GM10248 (cell line): ENCODE data around the gene MYT1.
A peak's percentile ranks its signal among the peaks of the same experiment; 100 is the strongest.
"Not testable (repeated sequence)": the region's sequence is repeated elsewhere in the genome, so short reads cannot be mapped to it uniquely, and the experiment has no call there.

Experiments
- CTCF ChIA-PET: fragments of 300-600 bp; sonication (Branson Sonifier 250); formaldehyde crosslinking; extraction: SDS; loops from one replicate; lab custom pipeline; 2021; ENCODE audit warnings: antibody characterized with exemption; lab: Yijun Ruan, JAX
- POLR2A ChIA-PET: fragments of 350-650 bp; sonication (Branson Sonifier 250); formaldehyde crosslinking; extraction: SDS; loops from one replicate; lab custom pipeline; 2020; ENCODE audit warnings: antibody characterized with exemption; lab: Yijun Ruan, JAX
- DNase-seq: peaks from one replicate; pipeline ENCODE4 v3.0.0; 2012; ENCODE audit errors: extremely low spot score
- TF ChIP-seq, protein P1 (sequence below): IDR thresholded peaks from 2 replicates; pipeline ENCODE4 v1.5.1; 2012; ENCODE audit warnings: mild to moderate bottlenecking, low read depth; ENCODE audit errors: extremely low read depth, missing control alignments, control extremely low read depth

The MYT1 gene

DNA sequence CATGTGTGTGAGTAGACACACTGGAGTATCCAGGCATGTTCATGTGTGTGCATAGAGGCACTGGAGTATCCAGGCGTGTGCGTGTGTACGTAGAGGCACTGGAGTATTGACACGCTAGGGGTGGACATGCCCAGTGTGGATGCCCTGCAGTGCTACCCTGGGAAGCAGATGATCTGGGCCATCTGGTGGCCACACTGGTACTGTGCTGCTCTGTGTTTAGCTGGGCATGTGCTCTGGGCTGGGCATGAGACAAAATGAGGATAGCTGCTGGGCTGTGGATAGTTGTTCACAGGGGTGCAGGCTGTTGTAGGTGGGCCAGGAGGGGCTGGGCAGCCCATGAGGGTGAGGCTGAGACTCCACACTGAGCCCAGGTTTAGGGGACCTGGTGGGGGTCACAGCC, 32.8 kb upstream of the MYT1 start:
- ChIA-PET CTCF (no interaction called here), POLR2A (no interaction called here)
- DNase-seq = no peak
- TF ChIP-seq, protein P1, sequence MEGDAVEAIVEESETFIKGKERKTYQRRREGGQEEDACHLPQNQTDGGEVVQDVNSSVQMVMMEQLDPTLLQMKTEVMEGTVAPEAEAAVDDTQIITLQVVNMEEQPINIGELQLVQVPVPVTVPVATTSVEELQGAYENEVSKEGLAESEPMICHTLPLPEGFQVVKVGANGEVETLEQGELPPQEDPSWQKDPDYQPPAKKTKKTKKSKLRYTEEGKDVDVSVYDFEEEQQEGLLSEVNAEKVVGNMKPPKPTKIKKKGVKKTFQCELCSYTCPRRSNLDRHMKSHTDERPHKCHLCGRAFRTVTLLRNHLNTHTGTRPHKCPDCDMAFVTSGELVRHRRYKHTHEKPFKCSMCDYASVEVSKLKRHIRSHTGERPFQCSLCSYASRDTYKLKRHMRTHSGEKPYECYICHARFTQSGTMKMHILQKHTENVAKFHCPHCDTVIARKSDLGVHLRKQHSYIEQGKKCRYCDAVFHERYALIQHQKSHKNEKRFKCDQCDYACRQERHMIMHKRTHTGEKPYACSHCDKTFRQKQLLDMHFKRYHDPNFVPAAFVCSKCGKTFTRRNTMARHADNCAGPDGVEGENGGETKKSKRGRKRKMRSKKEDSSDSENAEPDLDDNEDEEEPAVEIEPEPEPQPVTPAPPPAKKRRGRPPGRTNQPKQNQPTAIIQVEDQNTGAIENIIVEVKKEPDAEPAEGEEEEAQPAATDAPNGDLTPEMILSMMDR = peak; percentile 19

DNA sequence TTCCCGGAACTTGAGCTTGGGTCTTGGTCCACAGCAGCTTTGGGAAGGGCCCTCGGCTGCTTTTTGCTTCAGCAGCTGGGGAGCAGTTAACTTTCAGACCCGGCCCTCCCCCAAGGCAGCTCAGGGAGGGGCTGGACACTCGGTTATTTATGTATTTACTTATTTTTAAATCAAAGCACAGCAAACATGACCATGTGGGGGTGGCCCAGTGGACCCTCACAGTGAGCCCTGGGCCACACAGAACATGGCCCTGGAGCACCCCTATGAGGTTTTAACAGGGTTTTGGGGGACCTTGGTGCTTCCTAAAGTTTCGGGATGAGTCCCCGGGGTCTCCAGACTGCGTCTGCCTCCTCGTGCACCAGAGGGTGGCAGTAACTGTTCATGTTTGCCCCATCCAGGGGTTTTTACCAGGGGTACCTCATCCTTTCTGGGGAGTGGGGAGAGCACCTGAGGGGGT, 30.3 kb upstream of the MYT1 start:
- ChIA-PET CTCF (no interaction called here), POLR2A (no interaction called here)
- no peak for DNase-seq
- TF ChIP-seq, protein P1 = no peak

DNA sequence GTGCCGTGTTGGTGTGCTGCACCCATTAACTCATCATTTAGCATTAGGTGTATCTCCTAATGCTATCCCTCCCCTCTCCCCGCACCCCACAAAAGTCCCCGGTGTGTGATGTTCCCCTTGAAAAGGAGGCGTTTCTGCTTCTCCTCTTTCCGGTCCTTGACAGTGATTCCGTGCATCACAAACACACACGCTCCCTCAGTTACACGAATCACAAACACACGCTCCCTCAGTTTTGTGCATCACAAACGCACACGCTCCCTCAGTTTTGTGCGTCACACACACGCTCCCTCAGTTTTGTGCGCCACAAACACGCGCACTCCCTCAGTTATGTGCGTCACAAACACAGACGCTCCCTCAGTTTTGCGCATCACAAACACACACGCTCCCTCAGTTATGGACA, 29.5 kb upstream of the MYT1 start:
- DNase-seq, POLR2A ChIA-PET, CTCF ChIA-PET: not testable (repeated sequence)

DNA sequence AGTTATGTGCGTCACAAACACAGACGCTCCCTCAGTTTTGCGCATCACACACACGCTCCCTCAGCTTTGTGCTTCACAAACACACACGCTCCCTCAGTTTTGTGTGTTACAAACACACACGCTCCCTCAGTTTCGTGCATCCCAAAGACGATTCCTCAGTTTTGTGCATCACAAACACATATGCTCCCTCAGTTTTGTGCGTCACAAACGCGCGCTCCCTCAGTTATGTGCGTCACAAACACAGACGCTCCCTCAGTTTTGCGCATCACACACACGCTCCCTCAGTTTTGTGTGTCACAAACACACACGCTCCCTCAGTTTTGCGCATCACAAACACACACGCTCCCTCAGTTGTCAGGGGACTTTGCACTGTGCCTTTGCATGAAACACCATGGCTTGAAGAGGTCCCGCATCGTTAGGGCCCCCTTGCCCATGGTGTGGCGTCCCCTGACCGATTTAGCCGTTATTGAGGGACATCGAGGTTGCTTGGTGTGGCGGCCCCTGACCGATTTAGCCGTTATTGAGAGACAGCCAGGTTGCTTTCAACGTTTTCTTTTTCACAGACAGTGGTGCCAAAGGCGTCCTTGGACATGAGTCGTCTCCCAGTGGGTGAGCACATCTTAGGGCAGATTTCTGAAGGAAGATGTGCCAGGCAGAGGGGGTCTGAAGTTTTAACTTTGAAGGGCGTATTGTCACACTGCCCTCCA, 28.1 kb upstream of the MYT1 start:
- DNase-seq = no peak
- ChIA-PET POLR2A (no interaction called here), CTCF (no interaction called here)
- TF ChIP-seq, protein P1 = no peak

DNA sequence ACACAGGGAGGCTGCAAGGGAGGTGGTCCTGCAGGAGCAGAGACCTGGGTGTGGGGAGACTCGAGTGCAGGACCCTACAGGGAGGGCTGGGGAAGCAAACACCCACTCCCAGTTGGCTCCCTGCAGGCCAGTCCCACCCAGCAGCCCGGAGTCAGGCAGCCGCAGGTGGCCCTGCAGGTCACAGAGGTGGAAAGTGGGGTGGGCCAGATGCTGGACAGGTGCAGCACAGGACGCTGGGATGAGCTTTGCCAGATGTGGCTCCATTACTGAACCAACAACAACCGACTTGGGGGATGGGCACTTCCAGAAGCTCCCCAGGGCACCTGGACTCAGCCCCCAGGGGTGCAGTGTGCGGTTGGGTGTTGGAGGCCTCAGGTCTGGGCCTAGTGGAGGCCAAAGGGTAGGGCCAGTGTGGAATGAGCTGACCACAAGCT, 26.6 kb upstream of the MYT1 start:
- POLR2A ChIA-PET = interaction anchor here (0.6 kb wide), 1 partner anchor 1076 kb away, joined by 5 read pairs; no protein-coding TSS in a partner anchor
- DNase-seq = no peak
- TF ChIP-seq, protein P1 = no peak
- CTCF ChIA-PET = interaction anchor here (1.1 kb wide), 1 partner anchor 18 kb away, joined by 4 read pairs; no protein-coding TSS in a partner anchor

DNA sequence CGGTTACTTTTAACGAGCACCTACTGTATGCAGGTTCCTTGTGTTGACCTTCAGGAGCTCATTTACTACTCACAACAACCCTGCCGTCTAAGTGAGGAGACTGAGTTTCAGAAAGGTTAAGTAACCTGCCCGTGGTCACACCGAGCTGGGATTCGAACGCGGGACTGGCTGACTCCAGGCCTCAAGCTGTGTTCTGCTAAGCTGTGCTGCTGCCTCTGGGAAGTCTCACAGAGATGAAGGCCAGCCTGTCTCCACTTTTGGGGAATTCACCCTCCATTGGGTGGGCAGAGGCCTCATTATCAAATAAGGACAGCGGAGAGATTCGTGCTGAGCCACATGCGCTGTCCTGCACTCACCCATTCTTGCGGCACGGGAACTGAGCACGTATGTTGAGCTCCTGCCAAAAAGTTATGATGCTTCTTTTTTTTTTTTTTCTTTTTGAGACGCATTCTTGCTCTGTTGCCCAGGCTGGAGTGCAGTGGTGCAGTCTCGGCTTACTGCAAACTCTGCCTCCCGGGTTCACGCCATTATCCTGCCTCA, 25.9 kb upstream of the MYT1 start:
- ChIA-PET POLR2A (no interaction called here), CTCF (interaction anchor here (1.1 kb wide), 1 partner anchor 18 kb away, joined by 4 read pairs; no protein-coding TSS in a partner anchor)
- no peak for DNase-seq
- TF ChIP-seq, protein P1 = no peak

DNA sequence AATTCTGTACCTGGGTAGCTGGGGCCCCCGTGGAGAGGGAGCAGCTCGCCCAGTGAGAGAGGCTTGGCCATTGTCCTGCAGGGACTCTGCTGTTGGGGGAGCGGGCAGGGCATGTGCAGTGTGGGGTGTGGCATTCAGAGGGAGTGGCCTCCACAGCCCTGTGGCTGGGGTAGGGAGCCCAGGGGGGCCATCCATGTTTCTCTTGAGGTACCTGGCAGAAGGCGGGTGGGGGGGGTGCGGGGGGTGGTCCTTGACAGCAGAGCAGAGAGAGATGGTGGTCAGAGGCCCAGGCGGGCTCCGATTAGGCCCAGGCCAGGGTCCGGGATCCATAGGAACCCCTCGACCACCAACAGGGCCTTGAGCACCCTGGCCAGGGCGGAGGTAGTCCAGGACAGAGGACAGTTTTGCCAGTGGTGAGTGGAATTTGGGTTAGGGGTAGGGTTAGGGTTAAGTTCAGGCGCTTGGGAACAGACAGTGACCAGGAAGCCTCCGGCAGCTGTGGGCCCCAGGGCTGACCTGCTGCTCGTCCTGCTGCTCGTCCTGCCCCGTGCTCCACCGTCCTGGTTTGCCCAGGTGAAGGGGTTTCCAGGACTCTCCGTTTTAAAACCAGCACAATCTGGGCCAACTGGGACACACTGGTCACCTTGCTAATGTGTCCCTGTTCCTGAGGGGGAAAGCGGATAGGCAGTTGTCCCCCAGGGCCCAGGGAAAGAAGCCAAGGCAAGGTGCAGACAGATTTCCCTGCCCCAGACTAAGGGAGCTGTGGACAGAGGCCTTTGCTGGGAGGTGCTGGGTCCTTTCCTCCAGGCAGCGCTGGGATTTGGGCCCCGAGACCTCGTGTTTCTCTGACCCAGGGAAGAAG, 24.8 kb upstream of the MYT1 start:
- no peak for DNase-seq
- POLR2A ChIA-PET = no interaction called here
- TF ChIP-seq, protein P1 = no peak
- CTCF ChIA-PET = interaction anchor here (1.2 kb wide), 2 partner anchors 19 to 26 kb away, joined by 3 read pairs; no protein-coding TSS in a partner anchor
